ENCODE measurements around the gene MFSD6.
"Not testable (repeated sequence)": the region's sequence is repeated elsewhere in the genome, so short reads cannot be mapped to it uniquely, and the experiment has no call there.

GRCh38 chr2:190468354-190468753 is 60.2 kb downstream of the MFSD6 start:
- not testable (repeated sequence) for TF ChIP-seq REST (tag by site-specific recombination; IDR thresholded peaks at IDR 0.05); ZNF274 (IDR thresholded peaks at IDR 0.05; ENCODE audit: low read length); ZNF274 (tag by site-specific recombination; IDR thresholded peaks at IDR 0.05; ENCODE audit: borderline replicate concordance); ZBTB8A (tag by site-specific recombination; IDR thresholded peaks at IDR 0.05)
- TF ChIP-seq, protein P1, sequence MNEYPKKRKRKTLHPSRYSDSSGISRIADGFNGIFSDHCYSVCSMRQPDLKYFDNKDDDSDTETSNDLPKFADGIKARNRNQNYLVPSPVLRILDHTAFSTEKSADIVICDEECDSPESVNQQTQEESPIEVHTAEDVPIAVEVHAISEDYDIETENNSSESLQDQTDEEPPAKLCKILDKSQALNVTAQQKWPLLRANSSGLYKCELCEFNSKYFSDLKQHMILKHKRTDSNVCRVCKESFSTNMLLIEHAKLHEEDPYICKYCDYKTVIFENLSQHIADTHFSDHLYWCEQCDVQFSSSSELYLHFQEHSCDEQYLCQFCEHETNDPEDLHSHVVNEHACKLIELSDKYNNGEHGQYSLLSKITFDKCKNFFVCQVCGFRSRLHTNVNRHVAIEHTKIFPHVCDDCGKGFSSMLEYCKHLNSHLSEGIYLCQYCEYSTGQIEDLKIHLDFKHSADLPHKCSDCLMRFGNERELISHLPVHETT (tag by site-specific recombination; IDR thresholded peaks at IDR 0.05) = not testable (repeated sequence)
- TF ChIP-seq, protein P2, sequence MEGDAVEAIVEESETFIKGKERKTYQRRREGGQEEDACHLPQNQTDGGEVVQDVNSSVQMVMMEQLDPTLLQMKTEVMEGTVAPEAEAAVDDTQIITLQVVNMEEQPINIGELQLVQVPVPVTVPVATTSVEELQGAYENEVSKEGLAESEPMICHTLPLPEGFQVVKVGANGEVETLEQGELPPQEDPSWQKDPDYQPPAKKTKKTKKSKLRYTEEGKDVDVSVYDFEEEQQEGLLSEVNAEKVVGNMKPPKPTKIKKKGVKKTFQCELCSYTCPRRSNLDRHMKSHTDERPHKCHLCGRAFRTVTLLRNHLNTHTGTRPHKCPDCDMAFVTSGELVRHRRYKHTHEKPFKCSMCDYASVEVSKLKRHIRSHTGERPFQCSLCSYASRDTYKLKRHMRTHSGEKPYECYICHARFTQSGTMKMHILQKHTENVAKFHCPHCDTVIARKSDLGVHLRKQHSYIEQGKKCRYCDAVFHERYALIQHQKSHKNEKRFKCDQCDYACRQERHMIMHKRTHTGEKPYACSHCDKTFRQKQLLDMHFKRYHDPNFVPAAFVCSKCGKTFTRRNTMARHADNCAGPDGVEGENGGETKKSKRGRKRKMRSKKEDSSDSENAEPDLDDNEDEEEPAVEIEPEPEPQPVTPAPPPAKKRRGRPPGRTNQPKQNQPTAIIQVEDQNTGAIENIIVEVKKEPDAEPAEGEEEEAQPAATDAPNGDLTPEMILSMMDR (tag by site-specific recombination; IDR thresholded peaks at IDR 0.05) = not testable (repeated sequence)
